Stimulated activated naive CD8-positive, alpha-beta T cell treated with anti-CD3 and anti-CD28 coated beads, Interleukin-15, amount 100 ng/mL, for 72 hours (primary cell): ENCODE measurements around the gene MED7.

Experiments
- ATAC-seq: fragments of 150-1000 bp; cut with Tn5 transposase; 2 replicates; pipeline ENCODE4 v1.10.0; 2021; ENCODE audit warnings: mild to moderate bottlenecking, moderate library complexity
- DNase-seq, 2 donors: peaks; one replicate each; pipeline ENCODE4 v3.0.0; 2021 to 2022
- H3K27ac Mint-ChIP-seq, 2 donors: one replicate each; pipeline ENCODE4 v1.8.0; 2022; ENCODE audit warnings: mild to moderate bottlenecking in 2 of 2, mixed read lengths in 2 of 2, moderate library complexity in 2 of 2
- H3K27me3 Mint-ChIP-seq: one replicate; pipeline ENCODE4 v1.8.0; 2022; ENCODE audit warnings: mixed read lengths
- H3K4me1 Mint-ChIP-seq: one replicate; pipeline ENCODE4 v1.8.0; 2022; ENCODE audit warnings: mild to moderate bottlenecking, mixed read lengths
- H3K4me3 Mint-ChIP-seq, 2 donors: one replicate each; pipeline ENCODE4 v1.8.0; 2022; ENCODE audit warnings: mild to moderate bottlenecking in 2 of 2, mixed read lengths in 2 of 2, moderate library complexity in 1 of 2
- H3K9me3 Mint-ChIP-seq, 2 donors: one replicate each; pipeline ENCODE4 v1.8.0; 2022; ENCODE audit warnings: mixed read lengths in 2 of 2

MED7 gene

GRCh38 chr5:157088342-157088990, 54.2 kb downstream of the MED7 start:
- Mint-ChIP-seq H3K27ac (no peak overlapping the region), H3K27me3 (no peaks in the 10 kb centered on the region), H3K9me3 (no peaks in the 10 kb centered on the region), H3K4me3 (no peak overlapping the region), H3K4me1 (no peaks in the 10 kb centered on the region)
- no peak for DNase-seq
- no peak for ATAC-seq
